Spleen (tissue), 11 donors: ENCODE data around the gene KRTAP26-1. TPM values are rescaled to one million over a fixed set of nuclear protein-coding genes. Genes with fewer than 3 reads are reported as not detected.

Experiments
- DNase-seq: peaks from one replicate; pipeline ENCODE4 v3.0.0-alpha.2; 2020
- H3K27ac ChIP-seq, 8 donors: fragments of 200-600 bp; sonication (generic) in 7 of 8; 1 replicate in 4 of 8; 2 replicates in 4 of 8; pipeline versions ENCODE4 v1.5.0 to v1.8.0; 2016 to 2021; ENCODE audit warnings: inconsistent platforms in 4 of 8, mild to moderate bottlenecking in 4 of 8, moderate library complexity in 1 of 8
- H3K27me3 ChIP-seq, 7 donors: fragments of 200-600 bp; sonication (generic) in 6 of 7; replicated peaks in 1 of 7; 1 replicate in 4 of 7; 2 replicates in 3 of 7; pipeline versions ENCODE4 v1.5.0 to v1.8.0; 2016 to 2021; ENCODE audit warnings: inconsistent platforms in 3 of 7, mild to moderate bottlenecking in 1 of 7
- H3K36me3 ChIP-seq, 6 donors: fragments of 200-600 bp; sonication (generic) in 5 of 6; 1 replicate in 4 of 6; 2 replicates in 2 of 6; pipeline versions ENCODE4 v1.5.0 to v1.8.0; 2016 to 2021; ENCODE audit warnings: inconsistent platforms in 2 of 6
- H3K4me1 ChIP-seq, 6 donors: fragments of 200-600 bp; sonication (generic) in 5 of 6; 1 replicate in 3 of 6; 2 replicates in 3 of 6; pipeline versions ENCODE4 v1.5.0 to v1.8.0; 2016 to 2021; ENCODE audit warnings: inconsistent platforms in 3 of 6
- H3K4me3 ChIP-seq, 8 donors: fragments of 200-600 bp; sonication (generic) in 7 of 8; 1 replicate in 4 of 8; 2 replicates in 4 of 8; pipeline versions ENCODE4 v1.5.0 to v1.8.0; 2016 to 2021; ENCODE audit warnings: inconsistent platforms in 4 of 8, mild to moderate bottlenecking in 4 of 8, moderate library complexity in 2 of 8
- H3K9me3 ChIP-seq, 8 donors: fragments of 200-600 bp; sonication (generic) in 7 of 8; 1 replicate in 4 of 8; 2 replicates in 4 of 8; pipeline versions ENCODE4 v1.5.0 to v1.8.0; 2016 to 2021; ENCODE audit warnings: inconsistent platforms in 4 of 8
- POLR2A ChIP-seq, 3 donors: fragments of 450-650 bp; IDR thresholded peaks; one replicate each; pipeline ENCODE4 v1.5.1; 2017; ENCODE audit warnings: antibody characterized with exemption in 3 of 3, mild to moderate bottlenecking in 1 of 3
- POLR2AphosphoS5 ChIP-seq, 3 donors: sonication (generic); formaldehyde crosslinking; IDR thresholded peaks; one replicate each; pipeline ENCODE4 v1.5.1; 2017; ENCODE audit warnings: antibody characterized with exemption in 3 of 3
- whole genome bisulfite sequencing, 5 donors: extraction: QIAGEN DNeasy Blood & Tissue Kit in 3 of 5; methylation state at CpG; one replicate each; pipeline versions ENCODE4 v1.1.5 to v1.1.7; 2013 to 2018; 5-methylcytosine and 5-hydroxymethylcytosine counted together
- intact Hi-C: fragments of 100-400 bp; cut with DNase I; formaldehyde crosslinking; loops from one replicate; pipeline ENCODE4 v1.15.0; 2023; ENCODE audit warnings: low total_unique reads
- polyA plus RNA-seq, 3 donors: library from polyadenylated mRNA; stranded (reverse); fragments of 200-250 nt; gene quantifications; one replicate each; pipeline ENCODE4 v1.2.1, GENCODE V29; 2013
- total RNA-seq, 7 donors: library from RNA; depleted of rRNA in 3 of 7; stranded (reverse); fragments of >200 nt in 3 of 7; fragmentation: NEBNext Ultra II Directional in 4 of 7; extraction: Animal tissue kit (Norgen Biotek cat#: 25700) in 4 of 7; gene quantifications; one replicate each; pipeline versions ENCODE4 v1.1.0 to v1.2.1, GENCODE V29; 2016 to 2021
- TF ChIP-seq, protein P1 (sequence below), 11 experiments: fragments of 200-600 bp in 7 of 11; fragments of 450-650 bp in 4 of 11; sonication (generic) in 4 of 11; IDR thresholded peaks in 8 of 11; conservative IDR thresholded peaks in 3 of 11; 1 replicate in 7 of 11; 2 replicates in 4 of 11; pipeline versions ENCODE4 v1.4.0 to v1.8.0; 2016 to 2021; ENCODE audit warnings: antibody characterized with exemption in 11 of 11, inconsistent platforms in 4 of 11, mild to moderate bottlenecking in 1 of 11
- donor health status: healthy with polysubstance abuse.
- donor health status: DM: no; HTN: no; CAD: no; lungs with moderate emphysema.
- donor health status: DM: no; HTN: no; CAD: no.
- donor health status: Bipolar disorder and iron deficiency.
- donor health status: healthy.
- donor health status: DM: no; HTN: no; CAD: no.
- donor health status: DM: yes; HTN: yes; CAD: no.

The KRTAP26-1 gene
- total and polyA plus RNA-seq, 10 donors, result not detected

DNA sequence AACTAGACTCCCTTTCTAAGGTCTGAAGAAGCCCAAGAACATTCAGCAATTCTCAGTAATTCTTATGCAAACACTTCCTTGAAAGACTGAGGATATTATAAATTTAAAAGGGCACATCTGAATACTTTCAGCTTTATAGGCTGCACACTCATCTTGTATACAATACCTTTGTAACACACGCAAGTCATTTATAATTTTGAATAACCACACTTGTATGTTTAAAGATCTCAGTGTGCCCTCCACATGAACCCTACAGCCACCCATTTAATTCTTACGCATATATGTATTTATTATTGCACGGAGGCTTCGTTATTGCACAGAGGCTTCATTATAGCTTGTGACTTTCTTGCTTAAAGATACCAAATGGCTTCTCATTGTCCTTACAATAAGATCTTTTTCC is 18.6 kb upstream of the KRTAP26-1 start:
- Histone ChIP-seq H3K9me3 (no peaks in the 10 kb centered on the region), H3K36me3 (no peaks in the 10 kb centered on the region), H3K27ac (no peak overlapping the region), H3K27me3 (no peaks in the 10 kb centered on the region), H3K4me3 (no peak overlapping the region), H3K4me1 (no peaks in the 10 kb centered on the region)
- 90 to 94% (median 92%) methylated on average over 4 of the region's 4 CpGs for WGBS, 5 donors
- DNase-seq, result no peak
- intact Hi-C loops, result no loop called here
- TF ChIP-seq, protein P1, sequence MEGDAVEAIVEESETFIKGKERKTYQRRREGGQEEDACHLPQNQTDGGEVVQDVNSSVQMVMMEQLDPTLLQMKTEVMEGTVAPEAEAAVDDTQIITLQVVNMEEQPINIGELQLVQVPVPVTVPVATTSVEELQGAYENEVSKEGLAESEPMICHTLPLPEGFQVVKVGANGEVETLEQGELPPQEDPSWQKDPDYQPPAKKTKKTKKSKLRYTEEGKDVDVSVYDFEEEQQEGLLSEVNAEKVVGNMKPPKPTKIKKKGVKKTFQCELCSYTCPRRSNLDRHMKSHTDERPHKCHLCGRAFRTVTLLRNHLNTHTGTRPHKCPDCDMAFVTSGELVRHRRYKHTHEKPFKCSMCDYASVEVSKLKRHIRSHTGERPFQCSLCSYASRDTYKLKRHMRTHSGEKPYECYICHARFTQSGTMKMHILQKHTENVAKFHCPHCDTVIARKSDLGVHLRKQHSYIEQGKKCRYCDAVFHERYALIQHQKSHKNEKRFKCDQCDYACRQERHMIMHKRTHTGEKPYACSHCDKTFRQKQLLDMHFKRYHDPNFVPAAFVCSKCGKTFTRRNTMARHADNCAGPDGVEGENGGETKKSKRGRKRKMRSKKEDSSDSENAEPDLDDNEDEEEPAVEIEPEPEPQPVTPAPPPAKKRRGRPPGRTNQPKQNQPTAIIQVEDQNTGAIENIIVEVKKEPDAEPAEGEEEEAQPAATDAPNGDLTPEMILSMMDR (IDR thresholded peaks at IDR 0.05 in 8 of 11, conservative IDR thresholded peaks at IDR 0.05 in 3 of 11), result no peak
- no peak for TF ChIP-seq POLR2AphosphoS5 (IDR thresholded peaks at IDR 0.05)
- TF ChIP-seq POLR2A (IDR thresholded peaks at IDR 0.05), result no peak

GRCh38 chr21:30337772-30338171 is 17.7 kb upstream of the KRTAP26-1 start:
- intact Hi-C loops, result no loop called here
- TF ChIP-seq, protein P1 (IDR thresholded peaks at IDR 0.05 in 8 of 11, conservative IDR thresholded peaks at IDR 0.05 in 3 of 11), result no peak
- TF ChIP-seq POLR2A (IDR thresholded peaks at IDR 0.05) (no peak), POLR2AphosphoS5 (IDR thresholded peaks at IDR 0.05) (no peak)
- H3K27me3 ChIP-seq, result no peaks in the 10 kb centered on the region

GRCh38 chr21:30337276-30337744 is 17.2 kb upstream of the KRTAP26-1 start, which contains the start of gene KRTAP27-1:
Gene KRTAP27-1 (minus strand): TSS chr21:30337694. CDS start chr21:30337668, 26 bp downstream.
- 83 to 96% (median 93%) methylated on average over 6 of the region's 6 CpGs for WGBS, 5 donors
- no peaks in the 10 kb centered on the region for H3K36me3 ChIP-seq
- no peak within 1 kb of the TSS for H3K4me3 ChIP-seq
- intact Hi-C loops, result no loop called here
- no peak within 1 kb of the TSS for H3K27ac ChIP-seq
- no peaks in the 10 kb centered on the region for H3K4me1 ChIP-seq
- H3K27me3 ChIP-seq, result no peaks in the 10 kb centered on the region
- DNase-seq, result no peak
- H3K9me3 ChIP-seq, result no peaks in the 10 kb centered on the region
- TF ChIP-seq, protein P1 (IDR thresholded peaks at IDR 0.05 in 8 of 11, conservative IDR thresholded peaks at IDR 0.05 in 3 of 11), result no peak

More at GRCh38 chr21:30337772-30338171, 17.7 kb upstream of the KRTAP26-1 start:
- H3K9me3 ChIP-seq, result no peaks in the 10 kb centered on the region
- H3K4me3 ChIP-seq, result no peak overlapping the region
- H3K27ac ChIP-seq, result no peak overlapping the region
- no peak for DNase-seq
- no peaks in the 10 kb centered on the region for H3K4me1 ChIP-seq
- H3K36me3 ChIP-seq, result no peaks in the 10 kb centered on the region

DNA sequence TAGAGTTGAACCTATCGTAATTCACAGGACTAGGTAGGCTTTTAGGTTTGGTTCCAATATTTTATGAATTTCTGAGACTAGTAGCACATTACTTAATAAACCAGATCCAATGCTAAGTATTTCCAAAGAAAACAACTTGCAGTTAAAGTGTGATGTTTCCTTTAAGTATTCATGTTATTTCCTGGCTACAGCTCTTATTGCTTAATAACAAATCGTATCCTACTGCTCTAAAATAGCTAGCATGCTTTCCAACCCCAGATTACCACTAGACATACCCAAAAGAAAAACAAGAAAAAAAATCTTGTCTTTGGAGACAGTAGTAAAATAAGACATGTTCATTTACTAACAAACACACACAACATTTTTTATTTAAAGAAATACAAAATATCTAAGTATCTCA is 16.5 kb upstream of the KRTAP26-1 start:
- H3K27me3 ChIP-seq, result no peaks in the 10 kb centered on the region
- WGBS, 5 donors, result 48 to 77% (median 69%) methylated on average over 2 of the region's 2 CpGs
- TF ChIP-seq POLR2AphosphoS5 (IDR thresholded peaks at IDR 0.05) (no peak), POLR2A (IDR thresholded peaks at IDR 0.05) (no peak)
- TF ChIP-seq, protein P1 (IDR thresholded peaks at IDR 0.05 in 8 of 11, conservative IDR thresholded peaks at IDR 0.05 in 3 of 11), result no peak
- intact Hi-C loops, result no loop called here
- no peaks in the 10 kb centered on the region for H3K4me1 ChIP-seq
- H3K27ac ChIP-seq, result no peak overlapping the region
- no peaks in the 10 kb centered on the region for H3K9me3 ChIP-seq
- DNase-seq, result no peak
- H3K36me3 ChIP-seq, result no peaks in the 10 kb centered on the region
- no peak overlapping the region for H3K4me3 ChIP-seq
